ENCODE data around the gene BANF2.
A peak's percentile ranks its signal among the peaks of the same experiment; 100 is the strongest.

The BANF2 gene

GRCh38 chr20:17710379-17711266 lies 10.9 kb downstream of the BANF2 start:
- peak in 1 of 2 experiments; percentile 69 for DNase-seq

- no peak for DNase-seq
Observed at GRCh38 chr20:17711267-17711627, 11.5 kb downstream of the BANF2 start.

GRCh38 chr20:17712201-17712600 lies 12.4 kb downstream of the BANF2 start:
- DNase-seq, result no peak

- no peak for DNase-seq
Observed at GRCh38 chr20:17712708-17713107, 12.9 kb downstream of the BANF2 start.

- no peak for DNase-seq
Observed at GRCh38 chr20:17714597-17714996, 14.8 kb downstream of the BANF2 start.

GRCh38 chr20:17715075-17715474 lies 15.3 kb downstream of the BANF2 start:
- no peak for DNase-seq

- DNase-seq, result no peak
Observed at GRCh38 chr20:17716331-17716730, 16.6 kb downstream of the BANF2 start.

GRCh38 chr20:17720755-17721154 lies 21.0 kb downstream of the BANF2 start:
- DNase-seq, result no peak

GRCh38 chr20:17721802-17722486 lies 22.2 kb downstream of the BANF2 start:
- DNase-seq, result peak in 1 of 2 experiments; percentile 9

GRCh38 chr20:17722493-17723300 lies 22.9 kb downstream of the BANF2 start:
- DNase-seq, result no peak

GRCh38 chr20:17723301-17723691 lies 23.5 kb downstream of the BANF2 start:
- DNase-seq, result no peak

GRCh38 chr20:17725094-17725835 lies 25.5 kb downstream of the BANF2 start:
- DNase-seq, result no peak

- no peak for DNase-seq
Observed at GRCh38 chr20:17726902-17727301, 27.1 kb downstream of the BANF2 start.

- DNase-seq, result no peak
Observed at GRCh38 chr20:17727351-17727750, 27.6 kb downstream of the BANF2 start.

- no peak for DNase-seq
Observed at GRCh38 chr20:17728074-17728473, 28.3 kb downstream of the BANF2 start.

- no peak for DNase-seq
Observed at GRCh38 chr20:17730071-17730470, 30.3 kb downstream of the BANF2 start.

GRCh38 chr20:17731233-17731632 lies 31.5 kb downstream of the BANF2 start:
- DNase-seq, result no peak

GRCh38 chr20:17732907-17733521 lies 33.2 kb downstream of the BANF2 start:
- no peak for DNase-seq

- DNase-seq, result no peak
Observed at GRCh38 chr20:17733767-17734304, 34.1 kb downstream of the BANF2 start.

GRCh38 chr20:17734374-17734773 lies 34.6 kb downstream of the BANF2 start:
- no peak for DNase-seq

- DNase-seq, result no peak
Observed at GRCh38 chr20:17735206-17735804, 35.5 kb downstream of the BANF2 start.
